Inflammatory macrophage treated with lipopolysaccharide for 1 hour (primary cell): ENCODE results near the gene TPCN1.

Source experiments
- DNase-seq, 2 donors: peaks; one replicate each; pipeline ENCODE4 v3.0.0-alpha.2; 2020 to 2022

Gene TPCN1

DNA sequence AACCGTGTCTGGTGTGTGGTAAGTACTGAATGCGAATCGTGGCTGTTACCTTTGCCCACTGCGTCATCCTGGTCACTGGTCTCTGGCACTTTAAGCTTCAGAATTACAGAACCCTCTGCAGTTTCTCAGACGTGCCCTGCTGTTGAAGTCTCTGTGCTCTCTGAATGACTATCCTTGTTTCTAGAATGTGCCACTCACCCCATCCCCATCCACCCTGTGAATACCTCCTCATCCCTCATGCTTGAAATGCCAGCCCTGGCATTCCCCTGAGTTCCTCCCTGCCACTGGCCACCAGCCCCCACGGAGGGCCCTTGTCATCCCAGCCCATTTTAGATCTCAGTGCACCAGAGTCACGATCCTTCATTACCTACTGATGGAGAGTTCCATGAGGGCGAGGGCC lies 21.3 kb downstream of the TPCN1 start:
- DNase-seq = no peak

GRCh38 chr12:113244047-113244460 lies 22.8 kb downstream of the TPCN1 start:
- DNase-seq = no peak

DNA sequence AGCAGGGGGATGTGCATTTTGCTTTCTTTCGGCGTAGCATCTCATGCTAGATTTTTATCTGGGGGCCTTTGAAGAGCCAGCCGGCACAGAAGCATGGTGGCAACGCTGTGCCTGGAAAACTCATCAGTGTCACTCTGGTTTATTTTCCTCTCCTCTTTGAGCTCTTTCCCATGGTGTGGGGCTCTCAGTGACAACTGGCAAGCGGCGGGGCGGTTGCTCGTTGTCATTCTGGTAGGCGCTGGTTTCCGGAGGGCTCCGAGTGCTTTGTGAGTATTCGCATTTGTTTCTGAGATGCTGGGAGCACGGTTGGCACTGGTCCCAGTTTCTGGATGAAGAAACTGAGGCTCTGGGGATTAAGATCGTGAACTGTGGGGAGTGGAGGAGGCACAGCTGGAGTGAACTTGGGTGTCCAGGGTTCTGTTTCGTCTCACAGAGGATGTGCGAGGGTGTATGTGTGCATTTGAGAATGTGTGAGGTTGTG lies 23.3 kb downstream of the TPCN1 start:
- DNase-seq = no peak

DNA sequence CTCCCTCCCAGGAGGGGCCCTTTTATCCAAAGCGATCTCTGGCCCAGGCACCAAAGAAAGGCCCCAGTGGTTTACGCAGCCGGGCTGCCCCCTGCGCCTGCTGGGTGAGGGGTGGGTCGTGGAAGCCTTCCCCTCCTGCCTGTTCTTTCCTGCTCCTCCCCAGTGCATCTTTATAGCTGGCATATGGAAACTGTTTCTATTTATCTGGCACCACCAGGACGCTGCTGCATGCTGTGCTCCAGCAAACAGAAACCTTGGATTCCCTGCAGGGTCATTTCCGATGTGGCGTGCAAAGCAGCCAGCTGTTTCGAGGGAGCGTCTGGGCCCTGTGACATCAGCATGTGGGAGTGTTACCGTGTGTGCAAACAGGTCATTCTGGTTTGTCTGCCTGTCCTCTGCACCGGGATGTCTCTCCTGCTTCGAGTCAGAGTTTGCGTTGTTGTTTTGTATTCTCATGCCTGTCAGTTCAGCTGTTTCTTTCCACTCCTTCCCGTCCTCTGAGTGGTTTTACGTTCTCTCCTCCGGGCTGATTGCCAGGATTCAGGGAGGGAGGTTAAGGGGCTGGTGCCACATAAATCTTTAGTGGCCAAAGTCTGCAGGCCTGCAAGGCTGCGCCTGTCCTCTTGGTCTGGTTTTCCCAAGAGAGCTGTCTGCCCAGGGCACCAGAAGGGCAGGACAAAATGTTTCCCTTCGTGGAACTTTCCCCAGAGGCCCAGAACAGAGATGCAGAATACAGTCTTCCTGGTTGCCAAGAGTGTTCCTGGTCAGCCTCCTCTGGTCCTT lies 24.6 kb downstream of the TPCN1 start:
- DNase-seq = no peak

DNA sequence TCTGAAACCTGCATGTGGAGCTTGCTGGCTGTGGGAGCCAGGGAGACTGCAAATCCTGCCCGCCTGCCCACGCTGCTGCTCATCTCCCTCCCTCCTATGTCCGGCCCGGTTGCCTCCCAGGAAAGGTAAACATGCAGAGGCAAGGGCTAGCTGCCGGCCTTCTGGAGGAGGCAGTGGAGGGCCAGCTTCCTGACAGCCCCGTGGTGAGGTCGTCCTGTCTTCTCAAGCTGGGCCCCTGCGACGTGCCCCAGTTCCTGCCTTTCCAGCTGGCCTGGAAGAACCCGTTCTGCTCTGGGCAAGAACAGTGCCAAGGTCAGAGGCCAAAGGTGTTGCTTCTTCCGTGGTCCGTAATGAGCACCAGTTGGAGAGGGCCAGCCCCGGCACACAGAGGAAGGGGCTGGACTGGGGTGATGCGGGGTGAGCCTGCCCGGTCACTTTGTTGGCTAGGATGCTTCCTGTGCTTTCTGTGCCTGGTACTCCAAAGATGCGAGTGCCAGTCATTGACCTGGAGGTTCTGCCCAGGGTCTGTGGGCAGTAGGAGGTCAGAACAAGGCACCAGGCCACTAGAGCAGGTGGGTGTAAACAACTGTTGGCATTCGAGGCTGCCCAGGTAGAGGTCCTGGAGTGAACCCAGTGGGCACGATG lies 25.3 kb downstream of the TPCN1 start:
- DNase-seq = no peak

- DNase-seq = no peak
Measured at GRCh38 chr12:113247123-113248050, 26.1 kb downstream of the TPCN1 start.

DNA sequence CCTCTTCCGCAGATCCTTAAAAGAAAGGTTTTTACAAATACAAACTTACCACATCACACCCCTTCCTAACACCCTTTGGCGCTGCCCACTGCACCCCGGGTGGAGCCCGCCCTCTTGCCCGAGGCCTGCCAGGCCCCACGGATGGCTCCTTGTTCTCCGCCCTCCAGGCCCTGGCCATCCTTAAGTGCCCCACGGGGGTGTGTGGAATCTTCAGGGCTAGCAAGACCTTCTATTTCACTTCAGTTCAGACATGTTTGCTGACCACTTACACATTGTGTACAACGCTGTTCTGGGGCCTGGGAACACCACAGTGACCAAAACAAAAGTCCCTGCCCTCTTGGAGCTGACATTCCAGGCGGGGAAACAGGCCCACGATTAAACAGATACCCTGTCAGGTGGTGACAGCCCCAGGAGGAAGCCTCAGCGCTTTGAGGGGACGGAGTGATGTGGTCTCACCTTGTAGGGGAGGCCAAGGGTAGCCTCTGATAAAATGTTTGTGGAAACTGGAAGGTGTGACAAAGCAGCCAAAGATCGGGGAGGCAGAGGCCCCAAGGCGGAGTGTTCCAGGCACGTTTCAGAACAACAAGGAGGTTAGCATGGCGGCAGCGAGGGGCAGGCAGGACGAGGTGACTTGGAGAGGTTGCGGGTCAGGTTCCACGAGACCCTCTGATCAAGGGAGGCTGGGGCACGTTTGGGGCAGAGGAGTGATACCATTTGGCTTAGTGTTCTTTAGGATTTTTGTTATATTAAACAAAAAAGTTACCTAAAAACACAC lies 27.0 kb downstream of the TPCN1 start:
- DNase-seq = no peak

GRCh38 chr12:113248842-113249435 lies 27.7 kb downstream of the TPCN1 start:
- no peak for DNase-seq

- DNase-seq = no peak
Measured at GRCh38 chr12:113249546-113249945, 28.3 kb downstream of the TPCN1 start.

- DNase-seq = no peak
Measured at GRCh38 chr12:113250045-113250444, 28.8 kb downstream of the TPCN1 start.

GRCh38 chr12:113251404-113252070 lies 30.3 kb downstream of the TPCN1 start:
- no peak for DNase-seq

DNA sequence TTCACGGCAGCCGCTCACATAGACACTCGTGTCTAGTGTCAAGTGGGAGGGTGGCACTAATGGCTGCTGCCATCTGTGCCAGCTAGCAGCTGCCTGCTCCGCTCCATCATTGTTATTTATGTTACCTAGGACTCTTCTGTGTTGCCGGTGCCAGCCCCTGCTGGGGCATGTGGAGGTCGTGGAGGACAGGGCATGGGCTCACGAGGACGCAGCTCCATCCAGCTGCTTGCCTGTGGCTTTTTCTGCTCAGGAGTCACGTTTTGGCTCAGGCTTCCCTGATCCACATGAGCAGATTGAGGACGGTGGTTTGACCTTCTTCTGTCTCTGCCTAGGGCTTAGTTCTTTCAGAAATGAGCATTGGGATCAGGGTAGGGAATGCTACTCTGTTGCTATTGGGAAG lies 31.2 kb downstream of the TPCN1 start:
- DNase-seq = no peak

DNA sequence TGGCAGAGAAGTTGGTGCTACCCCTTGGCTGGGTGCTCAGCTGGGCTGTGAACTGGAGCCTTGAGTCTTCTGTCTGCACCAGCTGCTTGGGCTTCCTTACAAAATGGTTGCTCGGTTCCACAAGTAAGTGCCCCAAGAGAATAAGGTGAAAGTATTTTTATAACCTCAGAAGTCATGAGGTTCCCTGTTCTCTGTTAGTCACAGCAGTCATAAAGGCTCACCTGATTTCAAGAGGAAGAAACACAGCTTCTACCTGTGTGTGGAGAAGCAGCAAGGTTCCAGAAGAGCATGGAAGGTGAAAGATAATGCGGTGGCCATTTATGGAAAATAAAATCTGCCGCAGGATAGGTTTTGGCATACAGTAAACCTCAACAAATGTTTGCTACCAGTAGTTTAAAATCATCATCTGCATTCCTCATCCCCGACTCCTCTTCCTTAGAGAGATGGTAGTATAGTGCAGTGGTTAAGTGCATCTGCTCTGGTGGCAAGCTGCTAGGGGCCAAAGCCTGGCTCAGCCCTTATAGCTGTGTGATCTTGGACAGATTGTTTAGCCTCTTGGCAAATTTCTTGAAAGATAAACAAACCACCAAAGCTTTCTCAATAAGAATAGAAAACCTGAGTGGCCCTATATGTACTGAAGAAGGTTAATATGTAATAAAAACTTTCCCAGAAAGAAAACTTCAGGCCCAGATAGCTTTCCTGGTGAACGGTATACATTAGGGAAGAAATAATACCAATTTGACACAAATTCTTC lies 32.4 kb downstream of the TPCN1 start:
- DNase-seq = no peak

- no peak for DNase-seq
Measured at GRCh38 chr12:113254298-113254697, 33.0 kb downstream of the TPCN1 start.

- no peak for DNase-seq
Measured at GRCh38 chr12:113257564-113257963, 36.3 kb downstream of the TPCN1 start.

DNA sequence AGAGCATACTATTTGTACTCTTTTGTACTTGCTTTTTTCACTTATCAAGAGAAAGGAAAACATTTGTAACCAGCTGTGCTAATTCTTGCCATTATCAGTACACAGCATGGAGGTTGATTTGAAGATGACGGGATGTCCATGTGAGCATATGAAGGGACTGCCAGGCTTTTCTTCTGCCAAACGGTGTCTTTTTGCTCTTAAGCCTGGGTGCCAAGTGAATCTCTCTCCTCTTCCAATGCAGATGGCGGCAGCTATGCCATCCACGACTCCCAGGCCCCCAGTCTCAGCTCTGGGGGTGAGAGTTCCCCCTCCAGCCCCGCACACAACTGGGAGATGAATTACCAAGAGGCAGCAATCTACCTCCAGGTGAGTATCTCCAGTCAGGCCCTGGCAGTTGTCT lies 38.9 kb downstream of the TPCN1 start:
- no peak for DNase-seq

DNA sequence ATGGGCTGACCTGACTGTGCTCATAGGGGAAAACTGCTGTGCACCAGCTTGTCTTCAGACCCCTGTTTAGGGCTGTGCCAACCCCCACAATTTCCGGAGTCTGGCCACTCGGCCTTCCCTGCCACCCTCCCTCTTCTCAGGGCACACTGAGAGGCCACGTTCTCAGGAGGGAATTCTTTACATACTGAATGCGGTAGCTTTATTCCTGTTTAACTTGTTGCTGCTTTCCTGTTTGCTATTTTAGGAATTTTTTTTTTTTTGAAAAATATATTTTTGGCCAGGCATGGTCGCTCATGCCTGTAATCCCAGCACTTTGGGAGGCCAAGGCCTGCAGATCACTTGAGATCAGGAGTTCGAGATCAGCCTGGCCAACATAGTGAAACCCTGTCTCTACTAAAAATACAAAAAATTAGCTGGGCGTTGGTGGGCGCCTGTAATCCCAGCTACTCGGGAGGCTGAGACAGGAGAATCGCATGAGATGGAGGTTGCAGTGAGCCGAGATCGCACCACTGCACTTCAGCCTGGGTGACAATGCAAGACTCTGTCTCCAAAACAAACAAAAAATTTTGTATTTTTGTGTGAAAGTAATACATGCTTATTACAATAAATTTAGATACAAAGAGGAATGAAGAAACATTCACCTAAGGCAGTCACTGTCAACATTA lies 39.5 kb downstream of the TPCN1 start:
- no peak for DNase-seq

DNA sequence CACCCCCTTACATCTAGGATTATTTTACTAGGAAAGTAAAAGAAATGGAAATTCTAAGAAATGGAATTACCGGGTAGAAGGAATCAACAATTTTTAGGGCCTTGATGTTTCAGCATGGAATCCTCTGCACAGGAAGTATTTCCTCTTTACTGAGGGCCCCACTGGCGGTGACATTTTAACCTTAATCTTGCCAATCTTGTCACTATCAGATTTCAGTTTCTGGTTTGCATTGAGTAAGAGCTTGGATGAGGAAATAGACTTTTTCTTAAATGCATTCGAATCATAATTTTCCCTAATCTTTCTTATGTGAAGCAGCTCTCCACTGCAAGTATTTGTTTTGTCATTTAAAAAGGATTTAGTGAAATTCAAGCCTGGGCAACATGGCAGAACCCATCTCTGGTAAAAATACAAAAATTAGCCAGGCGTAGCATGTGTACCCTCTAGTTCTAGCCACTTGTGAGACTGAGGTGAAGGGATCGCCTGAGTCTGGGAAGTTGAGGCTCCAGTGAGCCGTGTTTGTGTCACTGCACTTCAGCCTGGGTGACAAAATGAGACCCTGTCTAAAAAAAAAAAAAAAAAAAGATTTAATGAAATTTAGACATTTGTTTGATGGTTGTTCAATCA lies 40.7 kb downstream of the TPCN1 start:
- peak; percentile 72 to 83 for DNase-seq

DNA sequence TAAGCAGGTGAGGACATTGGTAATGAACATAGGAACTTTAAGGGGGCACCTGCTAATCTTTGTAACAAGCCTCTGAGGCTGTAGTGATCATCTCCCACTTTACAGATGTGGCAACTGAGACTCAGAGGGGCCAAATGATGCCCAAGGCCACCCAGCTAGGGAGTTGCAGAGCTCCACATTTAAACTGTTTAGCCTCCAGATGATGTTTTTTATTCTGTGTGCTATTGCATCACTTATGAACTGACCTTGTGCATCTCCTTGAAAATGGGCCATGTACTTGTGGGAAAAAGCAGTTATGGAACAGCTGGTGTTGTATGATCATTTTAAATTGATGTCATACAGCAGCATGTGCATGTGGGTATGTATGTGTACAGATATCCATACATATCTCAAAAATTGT lies 41.4 kb downstream of the TPCN1 start:
- DNase-seq = no peak
